Thyroid gland (tissue), 4 donors: ENCODE data around the gene SCN2A.

Experiments used
- CTCF ChIP-seq, 6 experiments: fragments of 200-600 bp in 3 of 6; fragments of 450-650 bp in 3 of 6; sonication (generic) in 3 of 6; IDR thresholded peaks; one replicate each; pipeline ENCODE4 v1.5.1; 2016 to 2019; ENCODE audit warnings: antibody characterized with exemption in 6 of 6, mild to moderate bottlenecking in 2 of 6, inconsistent platforms in 1 of 6, moderate library complexity in 1 of 6
- POLR2A ChIP-seq, 2 donors: fragments of 450-650 bp; IDR thresholded peaks; one replicate each; pipeline ENCODE4 v1.6.1; 2017; ENCODE audit warnings: antibody characterized with exemption in 2 of 2, mild to moderate bottlenecking in 2 of 2, moderate library complexity in 1 of 2

GRCh38 chr2:165295643-165296042 lies 56.4 kb downstream of the SCN2A start:
- TF ChIP-seq CTCF (IDR thresholded peaks at IDR 0.05) (no peak), POLR2A (IDR thresholded peaks at IDR 0.05) (no peak)
